Stimulated activated CD4-positive, alpha-beta T cell treated with anti-CD3 and anti-CD28 coated beads, Interleukin-4, amount 100 ng/mL, for 4 hours (primary cell): Measurements from ENCODE around the gene FRMPD4.
"Not testable (repeated sequence)": the region's sequence is repeated elsewhere in the genome, so short reads cannot be mapped to it uniquely, and the experiment has no call there.

Experiments used
- DNase-seq, 2 experiments: peaks; one replicate each; pipeline ENCODE4 v3.0.0-alpha.2; 2020

FRMPD4 gene

GRCh38 chrX:12138361-12139313 lies at the start of gene FRMPD4:
Gene FRMPD4 (plus strand): TSS chrX:12138473. CDS start chrX:12138972, 499 bp downstream.
- DNase-seq = no peak

DNA sequence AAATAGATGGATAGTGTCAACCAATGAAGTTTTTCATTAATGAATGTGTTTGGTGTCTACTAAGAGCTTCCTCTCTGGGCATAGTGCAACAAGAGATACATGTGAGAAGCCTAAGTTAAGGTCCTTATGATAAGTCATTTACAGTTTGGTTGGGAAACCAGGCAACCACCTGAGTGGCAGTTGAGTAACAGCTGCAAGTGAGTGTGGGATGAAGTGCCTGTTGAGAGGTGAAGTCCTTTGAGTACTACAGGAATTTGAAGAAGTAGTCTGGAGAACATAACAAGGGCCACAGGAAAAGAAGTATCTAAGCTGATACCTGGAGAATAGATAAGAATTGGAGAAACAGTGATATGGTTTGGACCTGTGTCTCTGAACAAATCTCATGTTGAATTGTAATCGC lies 48.5 kb upstream of the FRMPD4 start:
- no peak for DNase-seq

DNA sequence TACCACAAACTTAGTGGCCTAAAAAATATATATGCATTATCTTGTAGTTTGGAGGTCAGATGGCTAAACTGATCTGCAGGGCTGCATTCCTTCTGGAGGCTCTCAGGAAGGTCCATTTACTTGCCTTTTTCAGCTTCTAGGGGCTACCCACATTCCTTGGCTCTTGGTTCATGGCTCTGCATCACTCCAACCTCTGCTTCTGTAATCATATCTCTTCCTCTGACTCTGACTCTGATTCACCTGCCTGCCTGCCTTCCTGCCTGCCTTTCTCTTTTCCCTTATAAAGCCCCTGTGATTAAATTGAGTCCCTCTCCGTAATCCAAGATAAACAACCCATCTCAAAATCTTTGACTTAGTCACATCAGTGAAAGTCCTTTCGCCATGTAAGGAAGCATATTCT lies 25.0 kb upstream of the FRMPD4 start:
- no peak for DNase-seq

DNA sequence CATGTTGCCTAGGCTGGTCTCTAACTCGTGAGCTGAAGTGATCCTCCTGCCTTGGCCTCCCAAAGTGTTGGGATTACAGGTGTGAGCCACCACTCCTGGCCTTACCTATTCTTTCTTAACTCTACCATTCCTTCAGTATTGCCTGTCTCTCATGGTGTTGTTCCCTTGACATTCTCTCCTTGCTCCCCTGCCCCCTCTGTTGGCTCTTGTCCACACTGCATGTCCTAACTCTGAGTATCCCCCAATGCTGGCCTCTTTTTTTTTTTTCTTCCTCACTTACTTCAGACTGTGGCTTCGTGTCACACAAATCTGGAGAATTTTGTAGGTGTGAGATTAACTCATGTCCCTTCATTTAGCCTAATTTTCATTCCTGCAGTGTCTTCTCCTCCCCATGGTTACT lies 22.9 kb upstream of the FRMPD4 start:
- DNase-seq = no peak

GRCh38 chrX:12118134-12118533 lies 20.1 kb upstream of the FRMPD4 start:
- no peak for DNase-seq

- DNase-seq = no peak
Observed at GRCh38 chrX:12128017-12128416, 10.3 kb upstream of the FRMPD4 start.

DNA sequence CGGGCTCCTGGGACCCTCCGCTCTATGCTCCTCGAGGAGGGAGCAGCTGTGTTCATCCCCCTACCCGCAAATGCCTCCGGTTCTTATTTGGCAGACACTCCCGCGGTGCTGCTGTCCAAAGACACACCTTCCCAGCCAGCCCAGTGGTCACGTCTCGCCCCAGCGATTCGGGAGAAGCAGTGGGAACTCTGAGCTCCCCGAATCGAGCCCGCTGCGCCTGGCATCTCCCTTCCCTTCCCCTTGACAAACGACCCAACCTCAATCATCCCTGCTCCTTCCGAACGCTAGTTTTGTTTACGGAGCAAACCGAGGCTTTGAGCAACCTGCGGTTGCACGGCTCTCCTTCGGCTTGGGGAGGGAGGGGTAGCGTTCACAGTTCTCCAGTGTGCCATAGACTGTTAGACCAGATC lies 317 bp upstream of the FRMPD4 start:
- DNase-seq = no peak

DNA sequence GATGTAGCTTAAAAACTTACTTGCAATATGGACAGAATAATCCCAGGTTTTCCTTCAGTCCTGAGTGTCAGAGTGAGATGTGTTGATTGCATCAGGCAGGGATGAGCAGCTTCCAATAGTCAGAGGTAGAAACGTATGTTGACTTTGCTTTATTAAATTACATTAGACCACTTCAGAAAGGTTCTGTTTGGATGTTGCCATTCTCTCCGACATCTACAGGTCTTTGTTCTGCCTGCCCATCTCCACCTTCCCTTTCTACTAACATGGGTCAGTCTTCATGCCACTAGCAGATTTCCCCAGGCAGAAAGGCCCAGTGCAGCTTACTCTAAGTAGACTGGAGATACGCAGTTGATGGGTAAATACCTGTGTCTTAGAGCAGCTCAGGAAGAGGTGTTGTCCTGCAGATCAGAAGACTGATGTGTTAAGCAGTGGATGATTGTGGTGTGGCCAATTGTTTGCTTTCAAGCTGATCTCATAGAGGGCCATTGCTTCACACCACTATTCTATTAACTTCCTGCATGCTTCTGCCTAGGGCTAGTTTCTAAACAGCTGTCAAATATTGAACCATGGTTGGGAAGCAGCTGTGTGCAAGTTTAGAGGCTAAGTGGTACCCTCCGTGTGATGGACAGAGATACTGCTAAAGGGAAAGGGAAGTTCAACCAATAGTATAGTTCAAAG lies 1.8 kb downstream of the FRMPD4 start:
- no peak for DNase-seq

- no peak for DNase-seq
Observed at GRCh38 chrX:12141511-12141910, 3.2 kb downstream of the FRMPD4 start.

DNA sequence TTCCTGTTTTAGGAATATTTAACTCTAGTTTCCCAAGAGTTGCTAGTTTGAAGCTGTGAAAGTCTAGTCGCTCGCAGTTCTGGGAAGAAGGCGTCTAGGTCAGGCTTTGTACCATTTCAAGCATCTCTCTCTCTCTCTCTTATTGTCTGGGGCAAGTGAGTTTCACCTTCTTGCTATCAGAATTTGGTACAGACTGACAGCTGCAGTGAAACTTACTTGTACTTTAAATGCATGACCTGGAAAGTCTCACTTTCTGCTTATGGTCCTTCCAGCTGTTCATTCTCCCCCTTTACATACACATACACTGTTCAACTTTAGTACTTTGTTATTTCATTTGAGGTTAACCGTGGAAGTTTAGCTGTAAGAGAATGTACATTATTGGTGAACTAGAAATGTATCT lies 4.4 kb downstream of the FRMPD4 start:
- no peak for DNase-seq

GRCh38 chrX:12145402-12145801 lies 7.1 kb downstream of the FRMPD4 start:
- no peak for DNase-seq

DNA sequence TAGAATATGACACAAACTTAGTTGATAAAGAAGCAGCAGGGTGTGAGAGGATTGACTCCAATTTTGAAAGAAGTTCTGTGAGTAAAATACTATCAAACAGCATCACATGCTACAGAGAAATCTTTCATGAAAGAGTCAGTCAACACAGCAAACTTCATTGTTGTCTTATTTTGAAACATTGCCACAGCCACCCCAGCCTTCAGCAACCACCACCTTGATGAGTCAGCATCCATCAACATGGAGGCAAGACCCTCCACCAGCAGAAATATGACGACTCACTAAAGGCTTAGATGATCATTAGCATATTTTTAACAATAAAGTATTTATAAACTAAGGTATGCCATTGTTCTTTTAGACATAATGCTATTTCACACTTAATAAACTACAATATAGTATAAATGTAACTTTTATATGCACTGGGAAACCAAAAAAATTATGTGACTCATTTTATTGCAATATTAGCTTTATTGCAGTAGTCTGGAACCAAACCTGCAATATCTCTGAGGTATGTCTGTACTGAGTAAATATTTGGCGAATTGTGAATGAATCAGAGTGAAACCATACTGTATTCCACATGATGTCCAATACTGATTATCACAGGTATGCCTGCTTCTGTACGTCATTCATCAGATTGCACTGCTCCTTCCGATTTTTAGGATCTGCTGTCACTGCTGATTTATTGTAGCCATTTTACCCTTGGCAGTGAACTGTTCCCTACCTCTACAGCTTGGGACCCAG lies 11.6 kb downstream of the FRMPD4 start:
- DNase-seq = no peak

- DNase-seq = no peak
Observed at GRCh38 chrX:12153317-12153716, 15.0 kb downstream of the FRMPD4 start.

DNA sequence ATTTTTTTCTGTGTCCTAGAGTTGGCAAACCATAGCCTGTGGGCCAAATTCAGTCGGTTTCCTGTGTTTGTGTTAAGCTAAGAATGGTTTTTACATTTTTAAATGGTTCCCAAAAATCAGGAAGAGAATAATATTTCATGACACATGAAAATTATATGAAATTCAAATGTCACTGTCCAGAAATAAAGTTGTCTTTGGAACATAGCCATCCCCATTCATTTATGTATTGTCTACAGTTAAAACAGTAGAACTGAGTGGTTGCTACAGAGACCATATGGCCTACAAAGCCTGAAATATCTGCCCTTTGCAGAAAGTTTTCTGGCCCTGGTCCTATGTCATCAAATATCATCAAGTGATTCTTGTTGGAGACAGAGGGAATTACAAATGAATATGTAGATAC lies 15.5 kb downstream of the FRMPD4 start:
- DNase-seq = no peak

- no peak for DNase-seq
Observed at GRCh38 chrX:12159799-12160198, 21.5 kb downstream of the FRMPD4 start.

GRCh38 chrX:12162420-12162819 lies 24.1 kb downstream of the FRMPD4 start:
- no peak for DNase-seq

DNA sequence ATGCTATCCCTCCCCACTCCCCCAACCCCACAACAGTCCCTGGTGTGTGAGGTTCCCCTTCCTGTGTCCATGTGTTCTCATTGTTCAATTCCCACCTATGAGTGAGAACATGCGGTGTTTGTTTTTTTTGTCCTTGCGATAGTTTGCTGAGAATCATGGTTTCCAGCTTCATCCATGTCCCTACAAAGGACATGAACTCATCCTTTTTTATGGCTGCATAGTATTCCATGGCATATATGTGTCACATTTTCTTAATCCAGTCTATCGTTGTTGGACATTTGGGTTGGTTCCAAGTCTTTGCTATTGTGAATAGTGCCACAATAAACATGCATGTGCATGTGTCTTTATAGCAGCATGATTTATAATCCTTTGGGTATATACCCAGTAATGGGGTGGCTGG lies 25.9 kb downstream of the FRMPD4 start:
- DNase-seq = not testable (repeated sequence)

DNA sequence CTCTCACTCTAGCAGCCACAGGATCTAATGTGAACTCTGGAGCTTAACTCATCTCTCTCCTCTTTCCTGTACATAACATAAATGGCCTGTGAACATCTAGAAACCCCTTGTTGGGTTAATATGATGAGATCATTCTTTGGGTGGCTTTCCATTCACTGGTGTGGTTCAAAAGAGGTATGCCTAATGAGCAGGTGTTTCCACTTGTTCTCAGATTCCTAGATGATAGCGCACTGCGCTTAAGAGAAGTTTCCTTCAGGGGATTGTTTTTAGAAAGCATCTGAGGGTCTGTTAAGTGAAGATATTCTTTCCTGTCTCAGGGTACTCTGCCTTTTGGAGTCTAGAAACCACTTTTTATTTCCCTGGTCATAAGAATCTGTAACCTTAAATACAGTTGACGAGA lies 32.5 kb downstream of the FRMPD4 start:
- DNase-seq = no peak

DNA sequence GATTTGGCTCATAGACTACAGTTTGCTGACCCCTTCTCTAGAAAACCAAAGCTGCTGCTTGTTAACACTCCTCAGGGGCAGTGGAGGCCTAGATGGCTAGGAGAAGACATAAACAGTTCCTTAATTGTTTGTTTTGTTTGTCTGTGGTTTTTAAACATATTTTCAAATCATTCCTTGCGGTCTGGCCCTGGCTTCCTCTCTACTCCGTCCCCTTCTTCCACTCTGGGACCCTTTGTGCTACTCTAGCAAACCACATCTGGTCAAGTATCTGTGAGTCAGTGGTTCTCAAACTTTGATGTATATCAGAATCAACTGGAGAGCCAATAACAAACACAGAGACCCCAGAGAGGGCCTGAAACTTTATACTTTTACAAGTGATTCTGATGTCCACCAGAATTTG lies 36.1 kb downstream of the FRMPD4 start:
- no peak for DNase-seq

DNA sequence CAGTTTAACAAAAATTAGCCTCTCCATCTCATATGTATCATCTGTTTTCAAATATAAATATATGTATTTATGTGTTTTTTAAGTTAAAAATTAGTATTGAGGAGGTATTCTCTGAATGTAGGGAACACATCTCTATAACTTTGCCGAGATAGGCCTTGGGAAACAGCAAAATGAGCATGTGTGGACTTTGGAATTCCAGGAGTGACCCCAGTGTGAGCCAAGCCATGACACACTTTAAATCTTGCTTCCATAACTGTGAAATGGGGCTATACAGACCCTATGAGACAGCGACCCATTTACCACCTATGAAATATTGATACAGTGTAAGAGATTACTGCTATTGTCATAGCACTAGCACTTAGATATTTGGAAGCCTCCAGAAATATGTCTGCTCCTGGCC lies 58.8 kb downstream of the FRMPD4 start:
- no peak for DNase-seq

- DNase-seq = no peak
Observed at GRCh38 chrX:12206413-12206812, 68.1 kb downstream of the FRMPD4 start.

GRCh38 chrX:12210196-12210815 lies 72.0 kb downstream of the FRMPD4 start:
- no peak for DNase-seq

DNA sequence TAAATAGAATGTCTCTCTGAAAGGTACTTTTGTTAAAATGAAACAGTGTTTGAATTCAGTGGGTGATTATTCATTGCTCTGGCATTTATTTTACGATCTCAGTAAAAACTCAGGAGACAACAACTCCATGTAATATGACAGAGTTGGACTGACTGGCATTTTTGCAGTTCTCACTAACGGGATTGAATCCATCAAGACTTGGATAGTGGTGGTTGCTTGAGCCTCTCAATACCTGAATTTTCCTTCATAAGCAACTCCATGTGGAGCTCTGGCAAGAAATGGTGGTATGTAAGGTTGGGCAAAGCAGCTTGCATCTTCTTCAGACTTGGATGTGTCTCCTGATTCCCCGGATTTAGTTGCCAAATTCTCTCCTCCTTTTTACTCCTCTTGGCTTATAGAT lies 72.7 kb downstream of the FRMPD4 start:
- DNase-seq = no peak
